T-helper 17 cell (primary cell): ENCODE measurements around the gene PLCH1. TPM values are rescaled to one million over a fixed set of nuclear protein-coding genes. Genes with fewer than 3 reads are reported as not detected.

Source experiments
- ATAC-seq: fragments of 150-1000 bp; cut with Tn5 transposase; 2 replicates; pipeline ENCODE4 v1.10.0; 2021; ENCODE audit warnings: mild to moderate bottlenecking, moderate library complexity
- DNase-seq, 3 donors: peaks; one replicate each; pipeline versions ENCODE4 v3.0.0 to v3.0.0-alpha.2; 2020 to 2021
- H3K9me3 ChIP-seq: one replicate; pipeline ENCODE4 v1.7.0; 2013; ENCODE audit warnings: low read length, mild to moderate bottlenecking; ENCODE audit not compliant: control insufficient read depth, poor library complexity, severe bottlenecking
- H3K27ac Mint-ChIP-seq: one replicate; pipeline ENCODE4 v1.8.0; 2022; ENCODE audit warnings: mild to moderate bottlenecking, moderate library complexity, mixed read lengths
- H3K27me3 Mint-ChIP-seq: one replicate; pipeline ENCODE4 v1.8.0; 2022; ENCODE audit warnings: mixed read lengths
- H3K36me3 Mint-ChIP-seq: one replicate; pipeline ENCODE4 v1.8.0; 2022; ENCODE audit warnings: low read depth, mixed read lengths
- H3K4me1 Mint-ChIP-seq: one replicate; pipeline ENCODE4 v1.8.0; 2022; ENCODE audit warnings: mild to moderate bottlenecking, mixed read lengths
- H3K4me3 Mint-ChIP-seq: one replicate; pipeline ENCODE4 v1.8.0; 2022; ENCODE audit warnings: mild to moderate bottlenecking, moderate library complexity, mixed read lengths
- total RNA-seq, 4 donors: library from RNA in 2 of 4; stranded (reverse) in 2 of 4; gene quantifications; one replicate each; pipeline ENCODE4 v1.2.3 and lab custom pipeline; 2022 to 2026

Gene PLCH1
- total RNA-seq, 2 donors from 2014 or later, result 0.15 to 0.83 TPM

- no peak overlapping the region for H3K27ac Mint-ChIP-seq
- no peak for ATAC-seq
Measured at GRCh38 chr3:155504682-155505081, 240.2 kb downstream of the PLCH1 start.

GRCh38 chr3:155502630-155503029, 242.2 kb downstream of the PLCH1 start:
- Mint-ChIP-seq H3K36me3 (no peaks in the 10 kb centered on the region), H3K4me3 (no peak overlapping the region), H3K27ac (no peak overlapping the region), H3K27me3 (no peaks in the 10 kb centered on the region), H3K4me1 (no peaks in the 10 kb centered on the region)
- DNase-seq (no peak), ATAC-seq (no peak)
- no peaks in the 10 kb centered on the region for H3K9me3 ChIP-seq

More at GRCh38 chr3:155504682-155505081, 240.2 kb downstream of the PLCH1 start:
- no peak for DNase-seq
- Mint-ChIP-seq H3K36me3 (no peaks in the 10 kb centered on the region), H3K4me1 (no peaks in the 10 kb centered on the region), H3K4me3 (no peak overlapping the region), H3K27me3 (no peaks in the 10 kb centered on the region)
- no peaks in the 10 kb centered on the region for H3K9me3 ChIP-seq

- H3K36me3 Mint-ChIP-seq, result no peaks in the 10 kb centered on the region
- no peak for ATAC-seq
Measured at GRCh38 chr3:155500194-155500818, 244.6 kb downstream of the PLCH1 start.

GRCh38 chr3:155497930-155498647, 246.8 kb downstream of the PLCH1 start:
- no peak for DNase-seq

More at GRCh38 chr3:155500194-155500818, 244.6 kb downstream of the PLCH1 start:
- Mint-ChIP-seq H3K27me3 (no peaks in the 10 kb centered on the region), H3K4me1 (no peaks in the 10 kb centered on the region), H3K27ac (no peak overlapping the region), H3K4me3 (no peak overlapping the region)
- no peak for DNase-seq
- H3K9me3 ChIP-seq, result no peaks in the 10 kb centered on the region

GRCh38 chr3:155496206-155496605, 248.7 kb downstream of the PLCH1 start:
- ATAC-seq, result no peak
- Mint-ChIP-seq H3K27ac (no peak overlapping the region), H3K36me3 (no peaks in the 10 kb centered on the region), H3K27me3 (no peaks in the 10 kb centered on the region), H3K4me3 (no peak overlapping the region), H3K4me1 (peaks cover 2% of the 10 kb centered on the region)
- DNase-seq, result no peak
- no peaks in the 10 kb centered on the region for H3K9me3 ChIP-seq

More at GRCh38 chr3:155497930-155498647, 246.8 kb downstream of the PLCH1 start:
- no peak overlapping the region for H3K27ac Mint-ChIP-seq
- no peaks in the 10 kb centered on the region for H3K36me3 Mint-ChIP-seq
- no peak for ATAC-seq
- H3K27me3 Mint-ChIP-seq, result no peaks in the 10 kb centered on the region
- peaks cover 2% of the 10 kb centered on the region for H3K4me1 Mint-ChIP-seq
- H3K4me3 Mint-ChIP-seq, result no peak overlapping the region
- no peaks in the 10 kb centered on the region for H3K9me3 ChIP-seq

- H3K9me3 ChIP-seq, result no peaks in the 10 kb centered on the region
- H3K27ac Mint-ChIP-seq, result no peak overlapping the region
- no peaks in the 10 kb centered on the region for H3K27me3 Mint-ChIP-seq
- no peaks in the 10 kb centered on the region for H3K36me3 Mint-ChIP-seq
- ATAC-seq, result no peak
- DNase-seq, result no peak
- peaks cover 2% of the 10 kb centered on the region for H3K4me1 Mint-ChIP-seq
- no peak overlapping the region for H3K4me3 Mint-ChIP-seq
Measured at GRCh38 chr3:155495387-155495786, 249.5 kb downstream of the PLCH1 start.

- Mint-ChIP-seq H3K4me1 (peaks cover 2% of the 10 kb centered on the region), H3K27ac (no peak overlapping the region), H3K36me3 (no peaks in the 10 kb centered on the region), H3K27me3 (no peaks in the 10 kb centered on the region), H3K4me3 (no peak overlapping the region)
- ATAC-seq (no peak), DNase-seq (no peak)
- H3K9me3 ChIP-seq, result no peaks in the 10 kb centered on the region
Measured at GRCh38 chr3:155494332-155494731, 250.5 kb downstream of the PLCH1 start.

- peaks cover 9% of the 10 kb centered on the region for H3K27me3 Mint-ChIP-seq
- H3K4me1 Mint-ChIP-seq, result peaks cover 2% of the 10 kb centered on the region
- no peak for ATAC-seq
Measured at GRCh38 chr3:155492841-155493240, 252.0 kb downstream of the PLCH1 start.

GRCh38 chr3:155491696-155492095, 253.2 kb downstream of the PLCH1 start:
- Mint-ChIP-seq H3K4me1 (peaks cover 2% of the 10 kb centered on the region), H3K4me3 (no peak overlapping the region), H3K36me3 (no peaks in the 10 kb centered on the region), H3K27me3 (peaks cover 12% of the 10 kb centered on the region), H3K27ac (no peak overlapping the region)
- no peak for DNase-seq
- H3K9me3 ChIP-seq, result no peaks in the 10 kb centered on the region
- no peak for ATAC-seq

More at GRCh38 chr3:155492841-155493240, 252.0 kb downstream of the PLCH1 start:
- no peaks in the 10 kb centered on the region for H3K36me3 Mint-ChIP-seq
- DNase-seq, result no peak
- H3K27ac Mint-ChIP-seq, result no peak overlapping the region
- H3K4me3 Mint-ChIP-seq, result no peak overlapping the region
- no peaks in the 10 kb centered on the region for H3K9me3 ChIP-seq

- H3K36me3 Mint-ChIP-seq, result no peaks in the 10 kb centered on the region
- DNase-seq, result no peak
- H3K4me3 Mint-ChIP-seq, result no peak overlapping the region
- H3K9me3 ChIP-seq, result no peaks in the 10 kb centered on the region
- peaks cover 12% of the 10 kb centered on the region for H3K27me3 Mint-ChIP-seq
- no peaks in the 10 kb centered on the region for H3K4me1 Mint-ChIP-seq
- no peak for ATAC-seq
- H3K27ac Mint-ChIP-seq, result no peak overlapping the region
Measured at GRCh38 chr3:155488671-155489070, 256.2 kb downstream of the PLCH1 start.

- Mint-ChIP-seq H3K4me1 (no peaks in the 10 kb centered on the region), H3K27ac (no peak overlapping the region), H3K36me3 (no peaks in the 10 kb centered on the region), H3K4me3 (no peak overlapping the region), H3K27me3 (peaks cover 18% of the 10 kb centered on the region)
- no peak for ATAC-seq
- DNase-seq, result no peak
- no peaks in the 10 kb centered on the region for H3K9me3 ChIP-seq
Measured at GRCh38 chr3:155485897-155486296, 259.0 kb downstream of the PLCH1 start.

- H3K9me3 ChIP-seq, result no peaks in the 10 kb centered on the region
- DNase-seq (no peak), ATAC-seq (no peak)
- Mint-ChIP-seq H3K36me3 (no peaks in the 10 kb centered on the region), H3K4me3 (no peak overlapping the region), H3K4me1 (no peaks in the 10 kb centered on the region), H3K27ac (no peak overlapping the region), H3K27me3 (peaks cover 6% of the 10 kb centered on the region)
Measured at GRCh38 chr3:155481591-155481990, 263.3 kb downstream of the PLCH1 start.

- ATAC-seq (no peak), DNase-seq (no peak)
- peaks cover 6% of the 10 kb centered on the region for H3K27me3 Mint-ChIP-seq
- no peaks in the 10 kb centered on the region for H3K36me3 Mint-ChIP-seq
- no peaks in the 10 kb centered on the region for H3K4me1 Mint-ChIP-seq
- H3K27ac Mint-ChIP-seq, result no peak overlapping the region
- H3K9me3 ChIP-seq, result no peaks in the 10 kb centered on the region
- H3K4me3 Mint-ChIP-seq, result no peak overlapping the region
Measured at GRCh38 chr3:155481089-155481488, 263.8 kb downstream of the PLCH1 start.

- H3K4me1 Mint-ChIP-seq, result no peaks in the 10 kb centered on the region
- ATAC-seq (no peak), DNase-seq (no peak)
- no peak overlapping the region for H3K4me3 Mint-ChIP-seq
- no peaks in the 10 kb centered on the region for H3K9me3 ChIP-seq
- no peaks in the 10 kb centered on the region for H3K27me3 Mint-ChIP-seq
- H3K27ac Mint-ChIP-seq, result no peak overlapping the region
- H3K36me3 Mint-ChIP-seq, result no peaks in the 10 kb centered on the region
Measured at GRCh38 chr3:155465664-155466063, 279.2 kb downstream of the PLCH1 start.
